Measurements from ENCODE around the gene DCC.

DCC gene

GRCh38 chr18:52715421-52715820 is 375.4 kb downstream of the DCC start:
- no peak for DNase-seq

- no peak for DNase-seq
Measured at GRCh38 chr18:52715991-52716390, 376.0 kb downstream of the DCC start.

GRCh38 chr18:52716973-52717372 is 377.0 kb downstream of the DCC start:
- no peak for DNase-seq

- DNase-seq, result no peak
Measured at GRCh38 chr18:52722904-52723303, 382.9 kb downstream of the DCC start.

GRCh38 chr18:52723550-52723970 is 383.6 kb downstream of the DCC start:
- DNase-seq, result no peak

- DNase-seq, result no peak
Measured at GRCh38 chr18:52730972-52731619, 391.1 kb downstream of the DCC start.

- no peak for DNase-seq
Measured at GRCh38 chr18:52738946-52739345, 398.9 kb downstream of the DCC start.

GRCh38 chr18:52746986-52747385 is 407.0 kb downstream of the DCC start:
- no peak for DNase-seq

GRCh38 chr18:52747869-52748268 is 407.9 kb downstream of the DCC start:
- DNase-seq, result no peak

GRCh38 chr18:52748343-52748742 is 408.3 kb downstream of the DCC start:
- DNase-seq, result no peak

- DNase-seq, result no peak
Measured at GRCh38 chr18:52749542-52749941, 409.5 kb downstream of the DCC start.

- DNase-seq, result no peak
Measured at GRCh38 chr18:52750995-52751394, 411.0 kb downstream of the DCC start.

GRCh38 chr18:52764316-52764715 is 424.3 kb downstream of the DCC start:
- DNase-seq, result no peak

- no peak for DNase-seq
Measured at GRCh38 chr18:52766002-52766545, 426.1 kb downstream of the DCC start.

GRCh38 chr18:52781113-52781512 is 441.1 kb downstream of the DCC start:
- no peak for DNase-seq

GRCh38 chr18:52791321-52791720 is 451.3 kb downstream of the DCC start:
- DNase-seq, result no peak

GRCh38 chr18:52812834-52813233 is 472.8 kb downstream of the DCC start:
- DNase-seq, result no peak

- no peak for DNase-seq
Measured at GRCh38 chr18:52813635-52814416, 473.8 kb downstream of the DCC start.

- DNase-seq, result no peak
Measured at GRCh38 chr18:52815651-52816050, 475.7 kb downstream of the DCC start.

- no peak for DNase-seq
Measured at GRCh38 chr18:52816121-52816520, 476.1 kb downstream of the DCC start.

GRCh38 chr18:52822160-52822559 is 482.2 kb downstream of the DCC start:
- DNase-seq, result no peak

GRCh38 chr18:52824126-52824525 is 484.1 kb downstream of the DCC start:
- no peak for DNase-seq

GRCh38 chr18:52826994-52827393 is 487.0 kb downstream of the DCC start:
- no peak for DNase-seq

- DNase-seq, result no peak
Measured at GRCh38 chr18:52829320-52829719, 489.3 kb downstream of the DCC start.
